ENCODE results near the gene ADAM23. TPM values are rescaled to one million over a fixed set of nuclear protein-coding genes. Genes with fewer than 3 reads are reported as not detected.

ADAM23 gene
- total and polyA plus RNA-seq, 8 donors: 0.85 to 3.9 (median 1.4) TPM; not detected in 1

DNA sequence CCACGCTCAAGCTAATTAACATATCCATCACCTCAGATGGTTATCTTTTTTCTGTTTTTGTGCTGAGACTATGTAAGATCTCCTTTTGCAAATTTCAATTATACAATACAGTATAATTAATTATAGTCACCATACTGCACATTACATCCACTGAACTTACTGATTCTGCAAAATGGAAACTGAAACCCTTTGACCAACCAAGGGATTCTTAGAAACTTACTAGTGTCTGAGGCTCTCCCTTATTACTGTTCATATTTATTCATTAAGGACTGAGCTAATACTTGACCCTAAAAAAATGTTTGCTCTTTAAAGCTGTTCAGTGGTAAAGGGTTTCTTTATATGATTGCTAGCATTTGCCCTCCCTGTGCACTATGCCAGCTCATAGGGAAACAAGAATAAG is 50.7 kb downstream of the ADAM23 start:
- Histone ChIP-seq H3K36me3 (no peaks in the 10 kb centered on the region), H3K27ac (no peak overlapping the region), H3K9me3 (no peaks in the 10 kb centered on the region), H3K4me1 (no peaks in the 10 kb centered on the region), H3K27me3 (no peaks in the 10 kb centered on the region), H3K4me3 (no peak overlapping the region)
- TF ChIP-seq POLR2AphosphoS5 (IDR thresholded peaks at IDR 0.05) (no peak), POLR2A (IDR thresholded peaks at IDR 0.05) (no peak), EP300 (IDR thresholded peaks at IDR 0.05) (no peak)
- TF ChIP-seq, protein P1, sequence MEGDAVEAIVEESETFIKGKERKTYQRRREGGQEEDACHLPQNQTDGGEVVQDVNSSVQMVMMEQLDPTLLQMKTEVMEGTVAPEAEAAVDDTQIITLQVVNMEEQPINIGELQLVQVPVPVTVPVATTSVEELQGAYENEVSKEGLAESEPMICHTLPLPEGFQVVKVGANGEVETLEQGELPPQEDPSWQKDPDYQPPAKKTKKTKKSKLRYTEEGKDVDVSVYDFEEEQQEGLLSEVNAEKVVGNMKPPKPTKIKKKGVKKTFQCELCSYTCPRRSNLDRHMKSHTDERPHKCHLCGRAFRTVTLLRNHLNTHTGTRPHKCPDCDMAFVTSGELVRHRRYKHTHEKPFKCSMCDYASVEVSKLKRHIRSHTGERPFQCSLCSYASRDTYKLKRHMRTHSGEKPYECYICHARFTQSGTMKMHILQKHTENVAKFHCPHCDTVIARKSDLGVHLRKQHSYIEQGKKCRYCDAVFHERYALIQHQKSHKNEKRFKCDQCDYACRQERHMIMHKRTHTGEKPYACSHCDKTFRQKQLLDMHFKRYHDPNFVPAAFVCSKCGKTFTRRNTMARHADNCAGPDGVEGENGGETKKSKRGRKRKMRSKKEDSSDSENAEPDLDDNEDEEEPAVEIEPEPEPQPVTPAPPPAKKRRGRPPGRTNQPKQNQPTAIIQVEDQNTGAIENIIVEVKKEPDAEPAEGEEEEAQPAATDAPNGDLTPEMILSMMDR (IDR thresholded peaks at IDR 0.05): no peak
- WGBS, 5 donors: 71 to 80% (median 78%) methylated on average over 1 of the region's 1 CpG
- intact Hi-C loops (cut with DNase I; ENCODE audit: low total_unique reads): no loop called here
- no peak for DNase-seq

DNA sequence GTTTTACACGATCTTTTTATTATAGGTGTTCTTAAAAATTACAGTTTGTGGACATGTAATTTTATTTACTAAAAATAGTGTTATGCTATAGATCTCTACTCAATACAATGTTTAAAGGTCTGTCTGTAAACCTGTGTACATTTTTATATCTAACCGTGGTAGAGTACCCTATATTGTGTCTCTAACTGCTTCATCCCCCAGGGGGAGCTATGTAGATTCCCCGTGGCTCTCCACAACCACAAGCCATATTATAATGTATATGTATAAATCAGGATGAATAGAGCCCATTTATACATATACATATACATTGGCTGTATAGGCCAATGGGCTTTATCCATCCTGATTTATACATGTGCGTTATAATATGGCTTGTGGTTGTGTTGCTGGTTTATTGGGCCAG is 59.4 kb downstream of the ADAM23 start:
- Histone ChIP-seq H3K27ac (no peak overlapping the region), H3K4me1 (no peaks in the 10 kb centered on the region), H3K36me3 (no peaks in the 10 kb centered on the region), H3K4me3 (no peak overlapping the region), H3K27me3 (no peaks in the 10 kb centered on the region), H3K9me3 (no peaks in the 10 kb centered on the region)
- intact Hi-C loops (cut with DNase I; ENCODE audit: low total_unique reads): no loop called here
- DNase-seq: no peak
- TF ChIP-seq, protein P1 (IDR thresholded peaks at IDR 0.05): no peak
- TF ChIP-seq POLR2AphosphoS5 (IDR thresholded peaks at IDR 0.05) (no peak), EP300 (IDR thresholded peaks at IDR 0.05) (no peak), POLR2A (IDR thresholded peaks at IDR 0.05) (no peak)
- 68 to 79% (median 78%) methylated on average over 4 of the region's 4 CpGs for WGBS, 5 donors

DNA sequence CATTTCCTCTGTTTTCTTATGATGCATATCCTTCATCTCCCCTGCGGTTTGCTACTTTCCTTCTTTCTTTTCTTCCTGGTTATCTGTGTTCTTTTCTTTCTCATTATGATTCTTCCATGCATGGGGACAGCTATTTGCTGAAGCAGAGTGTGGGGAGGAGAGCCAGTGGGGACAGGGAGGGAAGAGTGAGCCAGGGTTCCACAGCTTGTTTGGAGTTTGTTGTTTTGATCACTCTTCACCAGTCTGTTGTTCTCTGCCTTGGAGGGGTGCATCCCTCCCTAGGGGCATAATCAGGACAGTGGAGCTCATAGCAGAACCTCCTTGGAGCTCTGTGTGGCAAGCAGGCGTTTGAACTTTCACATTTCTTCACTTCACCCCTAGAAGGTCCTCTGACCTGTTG is 68.0 kb downstream of the ADAM23 start:
- DNase-seq: no peak
- Histone ChIP-seq H3K4me1 (no peaks in the 10 kb centered on the region), H3K36me3 (no peaks in the 10 kb centered on the region), H3K4me3 (no peak overlapping the region), H3K27me3 (no peaks in the 10 kb centered on the region), H3K9me3 (no peaks in the 10 kb centered on the region), H3K27ac (no peak overlapping the region)
- 34 to 62% (median 50%) methylated on average over 2 of the region's 2 CpGs for WGBS, 5 donors
- no peak for TF ChIP-seq EP300 (IDR thresholded peaks at IDR 0.05)
- TF ChIP-seq POLR2AphosphoS5 (IDR thresholded peaks at IDR 0.05): no peak
- no peak for TF ChIP-seq POLR2A (IDR thresholded peaks at IDR 0.05)
- TF ChIP-seq, protein P1 (IDR thresholded peaks at IDR 0.05): no peak
- intact Hi-C loops (cut with DNase I; ENCODE audit: low total_unique reads): no loop called here

DNA sequence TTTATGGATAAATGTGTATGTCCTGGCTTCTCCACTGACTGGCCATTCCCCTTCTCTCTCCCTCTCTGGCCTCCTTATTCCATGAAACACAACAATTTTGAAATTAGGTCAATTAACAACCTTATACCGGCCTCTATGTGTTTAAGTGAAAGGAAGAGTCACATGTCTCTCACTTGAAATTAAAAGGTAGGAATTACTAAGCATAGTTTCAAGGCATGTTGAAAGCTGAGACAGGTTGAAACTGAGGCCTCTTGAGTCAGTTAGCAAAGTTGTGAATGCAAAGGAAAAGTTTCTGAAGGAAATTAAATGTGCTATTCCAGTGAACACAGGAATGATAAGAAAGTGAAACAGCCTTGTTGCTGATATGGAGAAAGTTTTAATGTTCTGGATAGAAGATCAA is 69.7 kb downstream of the ADAM23 start:
- no peak for DNase-seq
- H3K4me3 ChIP-seq: no peak overlapping the region
- H3K36me3 ChIP-seq: no peaks in the 10 kb centered on the region
- H3K27ac ChIP-seq: no peak overlapping the region
- 68 to 83% (median 79%) methylated on average over 1 of the region's 1 CpG for whole genome bisulfite sequencing, 5 donors
- no peaks in the 10 kb centered on the region for H3K9me3 ChIP-seq
- H3K27me3 ChIP-seq: no peaks in the 10 kb centered on the region
- intact Hi-C loops (cut with DNase I; ENCODE audit: low total_unique reads): no loop called here
- H3K4me1 ChIP-seq: no peaks in the 10 kb centered on the region
- TF ChIP-seq POLR2AphosphoS5 (IDR thresholded peaks at IDR 0.05) (no peak), POLR2A (IDR thresholded peaks at IDR 0.05) (no peak), EP300 (IDR thresholded peaks at IDR 0.05) (no peak)

DNA sequence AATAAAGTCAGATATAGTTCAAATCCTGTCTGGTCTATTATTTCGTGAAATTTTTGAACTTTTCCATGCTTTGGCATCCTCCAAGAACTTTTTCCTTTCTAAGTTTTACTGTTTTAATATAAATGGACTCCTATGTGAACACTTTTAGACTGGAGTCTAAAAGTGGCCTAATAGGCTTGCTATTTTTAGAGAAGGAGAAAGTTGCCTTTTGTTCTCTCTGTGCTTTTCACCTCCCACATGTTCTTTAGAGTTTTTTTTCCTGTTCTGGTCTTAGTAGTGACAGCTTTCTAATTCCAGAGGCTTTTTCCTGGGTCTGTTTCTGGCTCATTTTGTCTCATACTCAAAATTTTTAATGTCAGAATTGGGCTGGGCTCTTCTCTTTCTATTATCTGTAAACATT is 72.2 kb downstream of the ADAM23 start:
- no peaks in the 10 kb centered on the region for H3K9me3 ChIP-seq
- 49 to 71% (median 55%) methylated on average over 1 of the region's 1 CpG for WGBS, 5 donors
- DNase-seq: no peak
- TF ChIP-seq, protein P1 (IDR thresholded peaks at IDR 0.05): no peak
- TF ChIP-seq EP300 (IDR thresholded peaks at IDR 0.05): no peak
- no peak for TF ChIP-seq POLR2AphosphoS5 (IDR thresholded peaks at IDR 0.05)
- no peak for TF ChIP-seq POLR2A (IDR thresholded peaks at IDR 0.05)
- H3K27me3 ChIP-seq: no peaks in the 10 kb centered on the region
- no peaks in the 10 kb centered on the region for H3K36me3 ChIP-seq
- no peak overlapping the region for H3K27ac ChIP-seq
- intact Hi-C loops (cut with DNase I; ENCODE audit: low total_unique reads): no loop called here
- no peak overlapping the region for H3K4me3 ChIP-seq
- no peaks in the 10 kb centered on the region for H3K4me1 ChIP-seq
